ENCODE measurements around the gene WNK1.

Gene WNK1

GRCh38 chr12:907413-908185 is 155.2 kb downstream of the WNK1 start:
- peak overlapping the region in 2 of 3 experiments; percentile 19 to 26 for H3K27ac Mint-ChIP-seq
- peaks cover 76% of the 10 kb centered on the region for H3K36me3 Mint-ChIP-seq (ENCODE audit: low read depth)
- no peak for TF ChIP-seq CTCF (IDR thresholded peaks at IDR 0.05; ENCODE audit: unreplicated experiment in 3 of 3)
- H3K4me3 Mint-ChIP-seq, result no peak overlapping the region
- H3K9me3 Mint-ChIP-seq, result no peaks in the 10 kb centered on the region
- no peaks in the 10 kb centered on the region for H3K4me1 Mint-ChIP-seq
- no peaks in the 10 kb centered on the region for H3K27me3 Mint-ChIP-seq (ENCODE audit: low read depth)

GRCh38 chr12:909861-910260 is 157.5 kb downstream of the WNK1 start:
- Mint-ChIP-seq H3K4me1 (no peaks in the 10 kb centered on the region), H3K27ac (peak overlapping the region in 2 of 3 experiments; percentile 3 to 47), H3K4me3 (no peak overlapping the region), H3K36me3 (ENCODE audit: low read depth) (peaks cover 79% of the 10 kb centered on the region), H3K27me3 (ENCODE audit: low read depth) (no peaks in the 10 kb centered on the region), H3K9me3 (no peaks in the 10 kb centered on the region)
- no peak for TF ChIP-seq CTCF (IDR thresholded peaks at IDR 0.05; ENCODE audit: unreplicated experiment in 3 of 3)

- TF ChIP-seq CTCF (IDR thresholded peaks at IDR 0.05; ENCODE audit: unreplicated experiment in 3 of 3), result no peak
- H3K4me3 Mint-ChIP-seq, result no peak overlapping the region
- peaks cover 80% of the 10 kb centered on the region for H3K36me3 Mint-ChIP-seq (ENCODE audit: low read depth)
- no peaks in the 10 kb centered on the region for H3K27me3 Mint-ChIP-seq (ENCODE audit: low read depth)
- no peaks in the 10 kb centered on the region for H3K9me3 Mint-ChIP-seq
- peak overlapping the region in 1 of 3 experiments; percentile 56 for H3K27ac Mint-ChIP-seq
- no peaks in the 10 kb centered on the region for H3K4me1 Mint-ChIP-seq
Measured at GRCh38 chr12:910416-910815, 158.0 kb downstream of the WNK1 start.

GRCh38 chr12:911191-911826 is 158.9 kb downstream of the WNK1 start:
- Mint-ChIP-seq H3K27me3 (ENCODE audit: low read depth) (no peaks in the 10 kb centered on the region), H3K4me1 (no peaks in the 10 kb centered on the region), H3K27ac (no peak overlapping the region), H3K9me3 (no peaks in the 10 kb centered on the region), H3K36me3 (ENCODE audit: low read depth) (peaks cover 78% of the 10 kb centered on the region), H3K4me3 (no peak overlapping the region)
- no peak for TF ChIP-seq CTCF (IDR thresholded peaks at IDR 0.05; ENCODE audit: unreplicated experiment in 3 of 3)

- Mint-ChIP-seq H3K36me3 (ENCODE audit: low read depth) (peaks cover 79% of the 10 kb centered on the region), H3K4me3 (no peak overlapping the region), H3K27me3 (ENCODE audit: low read depth) (no peaks in the 10 kb centered on the region), H3K4me1 (peaks cover 5% of the 10 kb centered on the region), H3K9me3 (no peaks in the 10 kb centered on the region), H3K27ac (no peak overlapping the region)
- no peak for TF ChIP-seq CTCF (IDR thresholded peaks at IDR 0.05; ENCODE audit: unreplicated experiment in 3 of 3)
Measured at GRCh38 chr12:912466-913235, 160.3 kb downstream of the WNK1 start.
